WTC11 (cell line): ENCODE measurements around the gene FLYWCH2. TPM values are rescaled to one million over a fixed set of nuclear protein-coding genes. Genes with fewer than 3 reads are reported as not detected.

Experiments used
- ATAC-seq: fragments of 200-7000 bp; cut with Tn5 transposase; 2 replicates; pipeline ENCODE4 v1.10.0; 2021; ENCODE audit warnings: mild to moderate bottlenecking, moderate library complexity
- CTCF ChIA-PET: fragments of 300-600 bp; sonication (Branson Sonifier 250); formaldehyde crosslinking; loops from one replicate; lab custom pipeline; 2021; ENCODE audit warnings: antibody characterized with exemption; lab: Charles Lee
- POLR2A ChIA-PET: fragments of 350-600 bp; sonication (Branson Sonifier 250); formaldehyde crosslinking; loops from one replicate; lab custom pipeline; 2021; ENCODE audit warnings: antibody characterized with exemption; lab: Charles Lee
- DNase-seq: peaks from one replicate; pipeline ENCODE4 v3.0.0; 2021; ENCODE audit warnings: low spot score
- H3K27ac Mint-ChIP-seq: 2 replicates; pipeline ENCODE4 v1.8.0; 2021; ENCODE audit warnings: mixed read lengths
- H3K27me3 Mint-ChIP-seq: 2 replicates; pipeline ENCODE4 v1.8.0; 2021; ENCODE audit warnings: low read depth, mild to moderate bottlenecking, moderate library complexity, mixed read lengths
- H3K36me3 Mint-ChIP-seq: 2 replicates; pipeline ENCODE4 v1.8.0; 2021; ENCODE audit warnings: mixed read lengths
- H3K4me1 Mint-ChIP-seq: 2 replicates; pipeline ENCODE4 v1.8.0; 2022; ENCODE audit warnings: mixed read lengths
- H3K4me3 Mint-ChIP-seq: 2 replicates; pipeline ENCODE4 v1.8.0; 2021; ENCODE audit warnings: mild to moderate bottlenecking, moderate library complexity, mixed read lengths
- H3K9me3 Mint-ChIP-seq: 2 replicates; pipeline ENCODE4 v1.8.0; 2021; ENCODE audit warnings: mixed read lengths
- ATF6 ChIP-seq: sonication (generic); formaldehyde crosslinking; IDR thresholded peaks from 2 replicates; pipeline ENCODE4 v1.8.1; 2023; ENCODE audit warnings: mild to moderate bottlenecking, missing genetic modification reagents
- GABPB1 ChIP-seq: sonication (generic); formaldehyde crosslinking; IDR thresholded peaks from 2 replicates; pipeline ENCODE4 v1.8.1; 2023; ENCODE audit warnings: mild to moderate bottlenecking, missing genetic modification reagents
- GTF2I ChIP-seq: fragments of 250-450 bp; sonication (Bioruptor Pico); conservative IDR thresholded peaks from 2 replicates; pipeline ENCODE4 v1.4.0; 2021; ENCODE audit warnings: mild to moderate bottlenecking
- HMGA2 ChIP-seq: fragments of 250-450 bp; sonication (Bioruptor Pico); IDR thresholded peaks from 2 replicates; pipeline ENCODE4 v1.4.0; 2021; ENCODE audit warnings: mild to moderate bottlenecking, moderate library complexity
- IRF2 ChIP-seq: sonication (generic); formaldehyde crosslinking; IDR thresholded peaks from 2 replicates; pipeline ENCODE4 v1.8.0; 2022; ENCODE audit warnings: low read depth, missing genetic modification reagents, borderline replicate concordance
- JAZF1 ChIP-seq: fragments of 250-450 bp; sonication (Bioruptor Pico); IDR thresholded peaks from 2 replicates; pipeline ENCODE4 v1.9.0; 2021; ENCODE audit warnings: moderate library complexity, mild to moderate bottlenecking, inconsistent platforms
- JUN ChIP-seq: sonication (generic); formaldehyde crosslinking; IDR thresholded peaks from 2 replicates; pipeline ENCODE4 v1.8.0; 2023; ENCODE audit warnings: mild to moderate bottlenecking, missing genetic modification reagents
- MXD4 ChIP-seq: fragments of 250-450 bp; sonication (Bioruptor Pico); IDR thresholded peaks from 2 replicates; pipeline ENCODE4 v1.8.0; 2021; ENCODE audit warnings: mild to moderate bottlenecking, moderate library complexity, borderline replicate concordance
- MYBL2 ChIP-seq: sonication (generic); formaldehyde crosslinking; IDR thresholded peaks from 2 replicates; pipeline ENCODE4 v1.8.1; 2023; ENCODE audit warnings: mild to moderate bottlenecking, moderate library complexity, missing genetic modification reagents
- NR2C2 ChIP-seq: sonication (generic); formaldehyde crosslinking; IDR thresholded peaks from 2 replicates; pipeline ENCODE4 v1.8.0; 2022; ENCODE audit warnings: mild to moderate bottlenecking, missing genetic modification reagents
- PRDM15 ChIP-seq: sonication (generic); formaldehyde crosslinking; IDR thresholded peaks from 2 replicates; pipeline ENCODE4 v1.8.0; 2022; ENCODE audit warnings: missing genetic modification reagents
- PRRX2 ChIP-seq: fragments of 250-450 bp; sonication (Bioruptor Pico); IDR thresholded peaks from 2 replicates; pipeline ENCODE4 v1.8.0; 2021; ENCODE audit warnings: mild to moderate bottlenecking
- ZBTB21 ChIP-seq: sonication (generic); formaldehyde crosslinking; IDR thresholded peaks from 2 replicates; pipeline ENCODE4 v1.8.1; 2023; ENCODE audit warnings: mild to moderate bottlenecking, missing genetic modification reagents, borderline replicate concordance
- ZNF121 ChIP-seq: sonication (generic); formaldehyde crosslinking; IDR thresholded peaks from 2 replicates; pipeline ENCODE4 v1.8.0; 2023; ENCODE audit warnings: missing genetic modification reagents
- ZNF416 ChIP-seq: fragments of 250-450 bp; sonication (Bioruptor Pico); IDR thresholded peaks from 2 replicates; pipeline ENCODE4 v1.9.0; 2021; ENCODE audit warnings: mild to moderate bottlenecking, inconsistent platforms
- total RNA-seq: library from RNA; stranded (reverse); gene quantifications from 3 replicates; pipeline ENCODE4 v1.2.3, GENCODE V29; 2021
- TF ChIP-seq, protein P1 (sequence below): sonication (generic); formaldehyde crosslinking; IDR thresholded peaks from 2 replicates; pipeline ENCODE4 v1.8.0; 2022; ENCODE audit warnings: mild to moderate bottlenecking, missing genetic modification reagents
- TF ChIP-seq, protein P2 (sequence below): fragments of 250-450 bp; sonication (Bioruptor Pico); IDR thresholded peaks from 2 replicates; pipeline ENCODE4 v1.9.0; 2021; ENCODE audit warnings: mild to moderate bottlenecking
- TF ChIP-seq, protein P3 (sequence below): sonication (generic); formaldehyde crosslinking; IDR thresholded peaks from 2 replicates; pipeline ENCODE4 v1.8.1; 2023; ENCODE audit warnings: mild to moderate bottlenecking, moderate library complexity, missing genetic modification reagents
- TF ChIP-seq, protein P4 (sequence below): sonication (generic); formaldehyde crosslinking; IDR thresholded peaks from 2 replicates; pipeline ENCODE4 v1.8.1; 2022; ENCODE audit warnings: missing genetic modification reagents, borderline replicate concordance

The FLYWCH2 gene
- total RNA-seq, 1 experiment from 2014 or later: 20.7 TPM

- TF ChIP-seq PRDM15 (CRISPR knock-in tag) (no peak), GABPB1 (CRISPR knock-in tag) (no peak), MXD4 (no peak), NR2C2 (CRISPR knock-in tag) (no peak), PRRX2 (CRISPR knock-in tag) (no peak), JAZF1 (CRISPR knock-in tag) (no peak), JUN (no peak), ZNF416 (no peak)
These were observed 12.8 kb downstream of the FLYWCH2 start (continued) for GRCh38 chr16:2895813-2896212.

- H3K27me3 Mint-ChIP-seq: no peaks in the 10 kb centered on the region
- H3K27ac Mint-ChIP-seq: no peak overlapping the region
- no peak for DNase-seq
- H3K4me3 Mint-ChIP-seq: no peak overlapping the region
- H3K9me3 Mint-ChIP-seq: no peaks in the 10 kb centered on the region
- CTCF ChIA-PET: no interaction called here
- TF ChIP-seq MYBL2 (CRISPR knock-in tag) (no peak), ZNF121 (CRISPR knock-in tag) (no peak), ZBTB21 (no peak), PRRX2 (CRISPR knock-in tag) (no peak), ATF6 (CRISPR knock-in tag) (no peak), HMGA2 (CRISPR knock-in tag) (no peak), GTF2I (CRISPR knock-in tag) (no peak), IRF2 (CRISPR knock-in tag) (no peak)
- TF ChIP-seq, protein P1, sequence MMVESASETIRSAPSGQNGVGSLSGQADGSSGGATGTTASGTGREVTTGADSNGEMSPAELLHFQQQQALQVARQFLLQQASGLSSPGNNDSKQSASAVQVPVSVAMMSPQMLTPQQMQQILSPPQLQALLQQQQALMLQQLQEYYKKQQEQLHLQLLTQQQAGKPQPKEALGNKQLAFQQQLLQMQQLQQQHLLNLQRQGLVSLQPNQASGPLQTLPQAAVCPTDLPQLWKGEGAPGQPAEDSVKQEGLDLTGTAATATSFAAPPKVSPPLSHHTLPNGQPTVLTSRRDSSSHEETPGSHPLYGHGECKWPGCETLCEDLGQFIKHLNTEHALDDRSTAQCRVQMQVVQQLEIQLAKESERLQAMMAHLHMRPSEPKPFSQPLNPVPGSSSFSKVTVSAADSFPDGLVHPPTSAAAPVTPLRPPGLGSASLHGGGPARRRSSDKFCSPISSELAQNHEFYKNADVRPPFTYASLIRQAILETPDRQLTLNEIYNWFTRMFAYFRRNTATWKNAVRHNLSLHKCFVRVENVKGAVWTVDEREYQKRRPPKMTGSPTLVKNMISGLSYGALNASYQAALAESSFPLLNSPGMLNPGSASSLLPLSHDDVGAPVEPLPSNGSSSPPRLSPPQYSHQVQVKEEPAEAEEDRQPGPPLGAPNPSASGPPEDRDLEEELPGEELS (CRISPR knock-in tag): no peak
- TF ChIP-seq, protein P2, sequence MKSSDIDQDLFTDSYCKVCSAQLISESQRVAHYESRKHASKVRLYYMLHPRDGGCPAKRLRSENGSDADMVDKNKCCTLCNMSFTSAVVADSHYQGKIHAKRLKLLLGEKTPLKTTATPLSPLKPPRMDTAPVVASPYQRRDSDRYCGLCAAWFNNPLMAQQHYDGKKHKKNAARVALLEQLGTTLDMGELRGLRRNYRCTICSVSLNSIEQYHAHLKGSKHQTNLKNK (CRISPR knock-in tag): no peak
- TF ChIP-seq, protein P3, sequence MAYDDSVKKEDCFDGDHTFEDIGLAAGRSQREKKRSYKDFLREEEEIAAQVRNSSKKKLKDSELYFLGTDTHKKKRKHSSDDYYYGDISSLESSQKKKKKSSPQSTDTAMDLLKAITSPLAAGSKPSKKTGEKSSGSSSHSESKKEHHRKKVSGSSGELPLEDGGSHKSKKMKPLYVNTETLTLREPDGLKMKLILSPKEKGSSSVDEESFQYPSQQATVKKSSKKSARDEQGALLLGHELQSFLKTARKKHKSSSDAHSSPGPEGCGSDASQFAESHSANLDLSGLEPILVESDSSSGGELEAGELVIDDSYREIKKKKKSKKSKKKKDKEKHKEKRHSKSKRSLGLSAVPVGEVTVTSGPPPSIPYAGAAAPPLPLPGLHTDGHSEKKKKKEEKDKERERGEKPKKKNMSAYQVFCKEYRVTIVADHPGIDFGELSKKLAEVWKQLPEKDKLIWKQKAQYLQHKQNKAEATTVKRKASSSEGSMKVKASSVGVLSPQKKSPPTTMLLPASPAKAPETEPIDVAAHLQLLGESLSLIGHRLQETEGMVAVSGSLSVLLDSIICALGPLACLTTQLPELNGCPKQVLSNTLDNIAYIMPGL: no peak
- TF ChIP-seq, protein P4, sequence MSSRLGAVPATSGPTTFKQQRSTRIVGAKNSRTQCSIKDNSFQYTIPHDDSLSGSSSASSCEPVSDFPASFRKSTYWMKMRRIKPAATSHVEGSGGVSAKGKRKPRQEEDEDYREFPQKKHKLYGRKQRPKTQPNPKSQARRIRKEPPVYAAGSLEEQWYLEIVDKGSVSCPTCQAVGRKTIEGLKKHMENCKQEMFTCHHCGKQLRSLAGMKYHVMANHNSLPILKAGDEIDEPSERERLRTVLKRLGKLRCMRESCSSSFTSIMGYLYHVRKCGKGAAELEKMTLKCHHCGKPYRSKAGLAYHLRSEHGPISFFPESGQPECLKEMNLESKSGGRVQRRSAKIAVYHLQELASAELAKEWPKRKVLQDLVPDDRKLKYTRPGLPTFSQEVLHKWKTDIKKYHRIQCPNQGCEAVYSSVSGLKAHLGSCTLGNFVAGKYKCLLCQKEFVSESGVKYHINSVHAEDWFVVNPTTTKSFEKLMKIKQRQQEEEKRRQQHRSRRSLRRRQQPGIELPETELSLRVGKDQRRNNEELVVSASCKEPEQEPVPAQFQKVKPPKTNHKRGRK (CRISPR knock-in tag): no peak
- POLR2A ChIA-PET: no interaction called here
- ATAC-seq: no peak
- no peaks in the 10 kb centered on the region for H3K4me1 Mint-ChIP-seq
- H3K36me3 Mint-ChIP-seq: no peaks in the 10 kb centered on the region
These were observed 13.5 kb downstream of the FLYWCH2 start for GRCh38 chr16:2896480-2897010.
